ENCODE data around the gene CSNK1A1. TPM values are rescaled to one million over a fixed set of nuclear protein-coding genes. Genes with fewer than 3 reads are reported as not detected.

Gene CSNK1A1
- total RNA-seq, 1 experiment from 2014 or later: 263 TPM

- ChIA-PET CTCF (interaction anchor here (1.0 to 3.2 kb wide), 9 partner anchors 11 to 196 kb away, joined by 5 to 34 read pairs (median 10); partner anchors contain the start of gene CSNK1A1), POLR2A (interaction anchor here (1.0 to 4.0 kb wide), 7 partner anchors 13 to 217 kb away, joined by 3 to 56 read pairs (median 8); partner anchors contain the start of genes ARHGEF37 and CSNK1A1), RAD21 (ENCODE audit: low non-redundant PET in 1 of 2, low total read pairs in 2 of 2, uncharacterized antibody in 2 of 2, unreplicated experiment in 2 of 2) (interaction anchor here (0.6 to 1.0 kb wide), 2 partner anchors 116 to 118 kb away, joined by 4 read pairs; no protein-coding TSS in a partner anchor)
- Histone ChIP-seq H3K27me3 (ENCODE audit: insufficient read depth, low read length) (no peaks in the 10 kb centered on the region), H2AFZ (ENCODE audit: low read depth, low read length, poor library complexity, severe bottlenecking) (peak overlapping the region; percentile 64), H3K4me2 (ENCODE audit: low read length) (peak overlapping the region; percentile 73), H3K4me3 (replicated peaks in 1 of 2; ENCODE audit: low read depth in 1 of 2, low read length in 2 of 2) (peak overlapping the region in 1 of 2 experiments; percentile 36; a peak in 1 of 4 replicates), H4K20me1 (ENCODE audit: insufficient read depth) (no peaks in the 10 kb centered on the region), H3K4me1 (ENCODE audit: control insufficient read depth in 1 of 2, insufficient read depth in 2 of 2, low read length in 2 of 2) (peaks cover 43 to 60% of the 10 kb centered on the region in 2 experiments), H3K9me3 (ENCODE audit: control insufficient read depth in 1 of 2, insufficient read depth in 1 of 2, low read depth in 1 of 2, low read length in 2 of 2) (no peaks in the 10 kb centered on the region), H3K36me3 (ENCODE audit: control insufficient read depth in 1 of 2, insufficient read depth in 2 of 2, low read length in 2 of 2) (no peaks in the 10 kb centered on the region), H3K79me2 (ENCODE audit: insufficient read depth, low read length) (no peaks in the 10 kb centered on the region), H3K9me2 (ENCODE audit: insufficient read depth) (no peaks in the 10 kb centered on the region), H3K27ac (ENCODE audit: low read depth, low read length) (peak overlapping the region; percentile 89), H3K9ac (ENCODE audit: low read length) (peak overlapping the region; percentile 52)
- ATAC-seq: 0 out of 2 replicates have a peak, but pooled peaks have one; percentile 1
- DNase-seq (ENCODE audit: low read depth, low spot score): no peak
- intact Hi-C loops (cut with micrococcal nuclease): loop anchor here (5.0 to 10.0 kb wide), 3 partner anchors 299 to 831 kb away; no protein-coding TSS in a partner anchor
- TF ChIP-seq YY1 (IDR thresholded peaks at IDR 0.05; ENCODE audit: extremely low read depth, insufficient replicate concordance, low read depth, low read length) (no peak), SIN3A (IDR thresholded peaks at IDR 0.05; ENCODE audit: low read depth) (no peak)
- BruUV-seq (replicated peaks): no TSS peak
Measured at GRCh38 chr5:149563466-149563865, 12.2 kb upstream of the CSNK1A1 start.

DNA sequence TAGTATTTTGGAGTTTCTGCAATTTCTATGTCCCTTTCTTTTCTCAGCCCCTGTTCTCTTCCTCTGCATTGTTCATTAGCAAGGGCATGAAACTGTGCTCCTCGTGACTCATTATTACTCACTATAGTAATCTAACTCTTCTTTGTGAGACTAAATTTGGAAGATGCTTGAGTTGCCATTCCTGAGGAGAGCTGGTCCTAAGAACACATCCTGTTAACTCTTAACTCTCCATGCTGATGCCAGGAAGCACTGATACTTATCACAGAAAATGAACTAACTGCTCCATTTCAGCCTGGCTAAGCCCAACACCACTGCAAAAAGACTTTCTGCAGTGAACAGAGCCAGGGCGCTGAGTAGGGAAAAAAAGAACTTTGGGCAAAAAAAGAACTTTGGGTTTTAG, 10.6 kb upstream of the CSNK1A1 start:
- H3K4me1 ChIP-seq (ENCODE audit: control insufficient read depth in 1 of 2, insufficient read depth in 2 of 2, low read length in 2 of 2): peaks cover 43 to 64% of the 10 kb centered on the region in 2 experiments
- peak overlapping the region; percentile 28 to 50 for H3K4me3 ChIP-seq (replicated peaks in 1 of 2; ENCODE audit: low read depth in 1 of 2, low read length in 2 of 2)
- H3K9me3 ChIP-seq (ENCODE audit: control insufficient read depth in 1 of 2, insufficient read depth in 1 of 2, low read depth in 1 of 2, low read length in 2 of 2): no peaks in the 10 kb centered on the region
- no peaks in the 10 kb centered on the region for H3K79me2 ChIP-seq (ENCODE audit: insufficient read depth, low read length)
- peak; percentile 79 for ATAC-seq
- H3K9ac ChIP-seq (ENCODE audit: low read length): peak overlapping the region; percentile 57
- no peak overlapping the region for H2AFZ ChIP-seq (ENCODE audit: low read depth, low read length, poor library complexity, severe bottlenecking)
- no peaks in the 10 kb centered on the region for H4K20me1 ChIP-seq (ENCODE audit: insufficient read depth)
- intact Hi-C loops (cut with micrococcal nuclease): loop anchor here (5.0 to 10.0 kb wide), 3 partner anchors 297 to 830 kb away; no protein-coding TSS in a partner anchor
- TF ChIP-seq ZFX (IDR thresholded peaks at IDR 0.05) (no peak), POLR2AphosphoS5 (IDR thresholded peaks at IDR 0.05; ENCODE audit: low read depth, low read length) (peak; percentile 71), YY1 (IDR thresholded peaks at IDR 0.05; ENCODE audit: extremely low read depth, insufficient replicate concordance, low read depth, low read length) (peak; percentile 77), TCF7L2 (IDR thresholded peaks at IDR 0.05; ENCODE audit: borderline replicate concordance, extremely low read depth, insufficient read depth, insufficient read length) (peak; percentile 71)
- POLR2A ChIA-PET: interaction anchor here (0.9 to 4.0 kb wide), 9 partner anchors 11 to 121 kb away, joined by 3 to 56 read pairs (median 4); partner anchors contain the start of genes ARHGEF37 and CSNK1A1
- RAD21 ChIA-PET (ENCODE audit: low non-redundant PET in 1 of 2, low total read pairs in 2 of 2, uncharacterized antibody in 2 of 2, unreplicated experiment in 2 of 2): interaction anchor here (1.0 to 1.5 kb wide), 4 partner anchors 10 to 247 kb away, joined by 3 to 5 read pairs (median 4); partner anchors contain the start of gene CSNK1A1 (in 1 of the 2)
- H3K9me2 ChIP-seq (ENCODE audit: insufficient read depth): no peaks in the 10 kb centered on the region
- BruUV-seq (replicated peaks): no TSS peak
- H3K4me2 ChIP-seq (ENCODE audit: low read length): peak overlapping the region; percentile 75
- peak; percentile 95 for DNase-seq (ENCODE audit: low read depth, low spot score)
- CTCF ChIA-PET: interaction anchor here (0.9 to 3.2 kb wide), 11 partner anchors 10 to 245 kb away, joined by 3 to 34 read pairs (median 7); partner anchors contain the start of genes CSNK1A1 and PCYOX1L
- peak overlapping the region; percentile 89 for H3K27ac ChIP-seq (ENCODE audit: low read depth, low read length)
- H3K36me3 ChIP-seq (ENCODE audit: control insufficient read depth in 1 of 2, insufficient read depth in 2 of 2, low read length in 2 of 2): no peaks in the 10 kb centered on the region
- H3K27me3 ChIP-seq (ENCODE audit: insufficient read depth, low read length): no peaks in the 10 kb centered on the region
